WI38 (cell line): ENCODE results near the gene RNASE11.

Source experiments
- H3K4me3 ChIP-seq: 2 replicates; pipeline ENCODE4 v1.5.1; 2011; ENCODE audit warnings: low read depth, mild to moderate bottlenecking, control low read depth, low read length
- CTCF ChIP-seq: IDR thresholded peaks from 2 replicates; pipeline ENCODE4 v1.5.1; 2012; ENCODE audit warnings: low read depth, mild to moderate bottlenecking, control low read depth, low read length

RNASE11 gene

GRCh38 chr14:20539906-20540305, 47.9 kb downstream of the RNASE11 start:
- TF ChIP-seq CTCF: no peak
- H3K4me3 ChIP-seq: no peak overlapping the region
